Nephron progenitor cell (in vitro differentiated cells): ENCODE measurements around the gene RAD51B.

Experiments used
- DNase-seq: peaks from one replicate; pipeline ENCODE4 v3.0.0; 2021
- H3K27ac Mint-ChIP-seq: 2 replicates; pipeline ENCODE4 v1.8.0; 2021; ENCODE audit warnings: mild to moderate bottlenecking, moderate library complexity, mixed read lengths
- H3K27me3 Mint-ChIP-seq: 2 replicates; pipeline ENCODE4 v1.8.0; 2021; ENCODE audit warnings: mild to moderate bottlenecking, low read depth, mixed read lengths; ENCODE audit not compliant: poor library complexity
- H3K36me3 Mint-ChIP-seq: 2 replicates; pipeline ENCODE4 v1.8.0; 2021; ENCODE audit warnings: low read depth, mixed read lengths
- H3K4me1 Mint-ChIP-seq: 2 replicates; pipeline ENCODE4 v1.8.0; 2021; ENCODE audit warnings: mixed read lengths
- H3K4me3 Mint-ChIP-seq: 2 replicates; pipeline ENCODE4 v1.8.0; 2021; ENCODE audit warnings: mild to moderate bottlenecking, moderate library complexity, mixed read lengths
- H3K9me3 Mint-ChIP-seq: 2 replicates; pipeline ENCODE4 v1.8.0; 2021; ENCODE audit warnings: mild to moderate bottlenecking, moderate library complexity, mixed read lengths
- CTCF ChIP-seq: fragments of 200-600 bp; sonication (generic); IDR thresholded peaks from 2 replicates; pipeline ENCODE4 v1.5.0; 2021; ENCODE audit warnings: antibody characterized with exemption

Gene RAD51B

DNA sequence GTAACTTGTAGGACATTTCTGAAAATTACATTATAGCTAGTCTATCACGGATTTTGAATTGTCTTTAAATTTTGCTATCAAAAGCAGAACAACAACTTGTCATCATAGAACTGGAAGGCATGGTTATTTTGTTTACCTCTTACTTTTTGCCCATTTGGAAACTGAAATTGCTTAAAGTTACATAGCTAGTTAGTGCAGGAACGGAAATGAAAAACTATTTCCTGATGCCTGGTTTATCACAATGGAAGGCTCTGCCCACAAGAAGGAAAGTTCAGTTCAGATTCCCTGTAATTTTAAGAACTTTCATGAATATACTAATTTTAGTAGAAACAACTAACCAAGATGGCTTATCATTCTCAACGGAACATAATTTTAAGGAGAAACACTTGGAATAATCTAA lies 427.7 kb downstream of the RAD51B start:
- Mint-ChIP-seq H3K4me1 (peaks cover 94% of the 10 kb centered on the region), H3K27me3 (no peaks in the 10 kb centered on the region), H3K4me3 (no peak overlapping the region), H3K9me3 (no peaks in the 10 kb centered on the region), H3K27ac (peak overlapping the region; percentile 96), H3K36me3 (no peaks in the 10 kb centered on the region)
- TF ChIP-seq CTCF: no peak
- no peak for DNase-seq

- no peak for DNase-seq
- Mint-ChIP-seq H3K36me3 (no peaks in the 10 kb centered on the region), H3K9me3 (no peaks in the 10 kb centered on the region), H3K27ac (peak overlapping the region; percentile 96), H3K4me3 (no peak overlapping the region), H3K4me1 (peaks cover 96% of the 10 kb centered on the region), H3K27me3 (no peaks in the 10 kb centered on the region)
- no peak for TF ChIP-seq CTCF
These were observed 428.2 kb downstream of the RAD51B start for GRCh38 chr14:68247676-68248268.

DNA sequence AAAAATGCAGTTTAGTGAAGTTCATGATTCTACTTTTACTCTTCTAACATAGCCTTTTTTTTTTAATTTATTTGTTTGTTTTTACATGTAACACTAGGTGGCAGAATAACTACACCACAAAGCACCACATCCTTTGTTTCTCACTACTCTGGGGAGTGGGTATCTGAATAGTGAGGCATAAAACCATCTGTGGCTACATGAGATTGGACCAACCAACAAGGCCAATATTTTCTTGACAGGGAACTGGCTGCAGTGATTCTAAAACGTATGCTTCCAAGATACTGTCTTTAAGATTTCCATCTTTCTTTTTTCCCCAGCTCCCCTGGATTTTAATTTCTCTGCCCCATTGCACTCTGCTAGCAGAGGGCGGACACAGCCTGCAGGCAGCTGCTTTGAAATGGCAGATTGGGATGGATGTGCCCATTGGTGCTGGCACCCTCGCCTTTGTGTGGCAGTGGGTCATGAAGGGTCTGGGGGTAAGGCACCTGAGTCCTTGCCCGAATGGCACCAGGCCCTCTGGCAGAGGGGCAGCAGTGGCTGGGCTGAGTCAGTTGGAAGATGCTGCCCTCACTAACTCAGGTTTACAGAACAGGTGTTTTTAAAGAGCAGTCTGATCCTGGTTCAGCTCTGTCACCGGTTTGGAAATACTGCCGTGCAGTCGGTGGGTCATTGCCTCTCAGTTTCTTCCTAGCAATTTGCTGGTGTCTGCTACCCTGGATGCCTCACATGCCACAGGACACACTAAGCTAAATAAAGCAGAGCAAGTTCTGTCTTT lies 429.1 kb downstream of the RAD51B start:
- peak; percentile 16 for DNase-seq
- H3K27ac Mint-ChIP-seq: peak overlapping the region; percentile 96
- peak; percentile 62 for TF ChIP-seq CTCF
- H3K27me3 Mint-ChIP-seq: no peaks in the 10 kb centered on the region
- H3K9me3 Mint-ChIP-seq: no peaks in the 10 kb centered on the region
- no peak overlapping the region for H3K4me3 Mint-ChIP-seq
- H3K4me1 Mint-ChIP-seq: peaks cover 99% of the 10 kb centered on the region
- no peaks in the 10 kb centered on the region for H3K36me3 Mint-ChIP-seq

DNA sequence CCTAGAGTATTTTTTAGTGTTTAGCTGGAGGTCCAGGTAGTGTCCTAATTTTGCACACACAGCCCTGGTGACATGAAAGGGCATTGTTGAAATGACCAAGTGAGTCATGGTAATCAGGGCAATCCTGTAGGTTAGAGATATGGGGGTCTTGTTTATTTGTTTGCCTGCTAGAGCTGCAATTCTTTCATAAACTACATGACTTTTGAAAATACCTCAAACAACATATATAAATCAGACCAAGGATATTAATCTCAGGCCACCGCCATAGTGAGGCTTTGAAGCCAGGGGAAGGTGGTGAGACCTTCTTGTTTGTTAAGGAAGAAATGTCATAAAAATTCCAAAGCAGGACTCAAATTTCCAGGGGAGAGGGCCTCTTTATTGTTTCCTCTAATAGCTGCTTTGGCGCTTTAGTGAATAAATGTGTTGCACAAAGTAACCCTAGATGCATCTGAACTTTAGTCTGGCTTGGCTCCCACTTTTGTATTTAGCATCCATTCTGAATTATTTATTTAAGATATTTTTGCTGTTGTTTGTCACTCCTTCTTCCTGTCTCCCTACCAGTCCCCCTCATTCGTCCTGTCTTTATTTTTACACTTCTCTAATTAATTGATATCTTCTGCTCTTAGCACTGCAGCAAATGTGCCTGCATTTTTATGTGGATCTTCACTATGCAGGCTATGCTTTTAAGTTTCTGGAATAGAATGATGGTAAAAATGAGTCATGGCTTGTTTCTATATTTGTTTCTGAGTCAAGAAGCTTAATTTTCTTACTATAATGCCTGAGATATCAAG lies 430.3 kb downstream of the RAD51B start:
- no peak for TF ChIP-seq CTCF
- H3K4me3 Mint-ChIP-seq: peak overlapping the region; percentile 61
- H3K9me3 Mint-ChIP-seq: no peaks in the 10 kb centered on the region
- peak overlapping the region; percentile 98 for H3K27ac Mint-ChIP-seq
- peak; percentile 13 for DNase-seq
- H3K4me1 Mint-ChIP-seq: peaks cover 97% of the 10 kb centered on the region
- no peaks in the 10 kb centered on the region for H3K36me3 Mint-ChIP-seq
- no peaks in the 10 kb centered on the region for H3K27me3 Mint-ChIP-seq

GRCh38 chr14:68250927-68251768 lies 431.6 kb downstream of the RAD51B start:
- Mint-ChIP-seq H3K4me3 (peak overlapping the region; percentile 21), H3K27me3 (no peaks in the 10 kb centered on the region), H3K4me1 (peaks cover 97% of the 10 kb centered on the region), H3K27ac (peak overlapping the region; percentile 98), H3K36me3 (no peaks in the 10 kb centered on the region), H3K9me3 (no peaks in the 10 kb centered on the region)
- TF ChIP-seq CTCF: no peak
- DNase-seq: no peak
